ENCODE measurements around the gene AVPI1. TPM values are rescaled to one million over a fixed set of nuclear protein-coding genes. Genes with fewer than 3 reads are reported as not detected.

Gene AVPI1
- total and polyA plus RNA-seq, 4 donors: 6.6 to 22.1 (median 11.9) TPM

DNA sequence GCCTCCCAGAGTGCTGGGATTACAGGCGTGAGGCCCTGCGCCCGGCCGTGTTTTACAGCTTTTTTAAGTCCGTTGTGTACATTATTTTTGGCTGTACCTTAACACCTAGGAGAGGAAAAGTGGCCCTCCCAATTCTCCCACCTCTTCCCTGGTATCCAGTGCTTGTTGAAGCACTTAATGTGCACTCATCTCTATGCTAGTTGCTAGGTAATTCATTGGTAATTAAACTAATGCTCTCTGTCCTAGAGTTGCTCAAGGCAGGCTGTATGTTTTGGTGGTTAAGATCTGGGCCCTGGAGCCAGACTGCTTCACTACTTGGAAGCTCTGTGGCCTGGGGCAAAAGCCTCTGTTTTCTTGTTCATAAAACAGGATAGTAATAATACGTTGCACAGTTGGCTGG, 19.6 kb downstream of the AVPI1 start:
- peaks cover 0 to 21% (median 11%) of the 10 kb centered on the region in 4 donors for H3K4me1 ChIP-seq (ENCODE audit: control insufficient read depth in 4 of 4, insufficient read depth in 4 of 4, low read length in 3 of 4)
- H3K36me3 ChIP-seq (ENCODE audit: control insufficient read depth in 4 of 4, insufficient read depth in 3 of 4, low read depth in 1 of 4, low read length in 3 of 4): peaks cover 2 to 6% (median 5%) of the 10 kb centered on the region in 4 donors
- TF ChIP-seq NR2F2 (IDR thresholded peaks at IDR 0.05) (no peak), HNF4G (IDR thresholded peaks at IDR 0.05) (no peak), JUND (IDR thresholded peaks at IDR 0.05) (no peak), EGR1 (IDR thresholded peaks at IDR 0.05; ENCODE audit: low read depth in 2 of 2) (no peak), SP1 (IDR thresholded peaks at IDR 0.05) (no peak), FOXA1 (IDR thresholded peaks at IDR 0.05) (no peak), GABPA (IDR thresholded peaks at IDR 0.05 in 1 of 2, conservative IDR thresholded peaks at IDR 0.05 in 1 of 2) (no peak), RXRA (IDR thresholded peaks at IDR 0.05) (no peak), FOXA2 (IDR thresholded peaks at IDR 0.05) (no peak), HNF4A (conservative IDR thresholded peaks at IDR 0.05) (no peak), TAF1 (conservative IDR thresholded peaks at IDR 0.05) (no peak), RAD21 (IDR thresholded peaks at IDR 0.05) (no peak), YY1 (IDR thresholded peaks at IDR 0.05) (no peak)
- TF ChIP-seq, protein P1, sequence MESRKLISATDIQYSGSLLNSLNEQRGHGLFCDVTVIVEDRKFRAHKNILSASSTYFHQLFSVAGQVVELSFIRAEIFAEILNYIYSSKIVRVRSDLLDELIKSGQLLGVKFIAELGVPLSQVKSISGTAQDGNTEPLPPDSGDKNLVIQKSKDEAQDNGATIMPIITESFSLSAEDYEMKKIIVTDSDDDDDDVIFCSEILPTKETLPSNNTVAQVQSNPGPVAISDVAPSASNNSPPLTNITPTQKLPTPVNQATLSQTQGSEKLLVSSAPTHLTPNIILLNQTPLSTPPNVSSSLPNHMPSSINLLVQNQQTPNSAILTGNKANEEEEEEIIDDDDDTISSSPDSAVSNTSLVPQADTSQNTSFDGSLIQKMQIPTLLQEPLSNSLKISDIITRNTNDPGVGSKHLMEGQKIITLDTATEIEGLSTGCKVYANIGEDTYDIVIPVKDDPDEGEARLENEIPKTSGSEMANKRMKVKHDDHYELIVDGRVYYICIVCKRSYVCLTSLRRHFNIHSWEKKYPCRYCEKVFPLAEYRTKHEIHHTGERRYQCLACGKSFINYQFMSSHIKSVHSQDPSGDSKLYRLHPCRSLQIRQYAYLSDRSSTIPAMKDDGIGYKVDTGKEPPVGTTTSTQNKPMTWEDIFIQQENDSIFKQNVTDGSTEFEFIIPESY (IDR thresholded peaks at IDR 0.05): no peak
- TF ChIP-seq, protein P2, sequence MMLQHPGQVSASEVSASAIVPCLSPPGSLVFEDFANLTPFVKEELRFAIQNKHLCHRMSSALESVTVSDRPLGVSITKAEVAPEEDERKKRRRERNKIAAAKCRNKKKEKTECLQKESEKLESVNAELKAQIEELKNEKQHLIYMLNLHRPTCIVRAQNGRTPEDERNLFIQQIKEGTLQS (IDR thresholded peaks at IDR 0.05): no peak
- TF ChIP-seq, protein P3, sequence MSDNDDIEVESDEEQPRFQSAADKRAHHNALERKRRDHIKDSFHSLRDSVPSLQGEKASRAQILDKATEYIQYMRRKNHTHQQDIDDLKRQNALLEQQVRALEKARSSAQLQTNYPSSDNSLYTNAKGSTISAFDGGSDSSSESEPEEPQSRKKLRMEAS (IDR thresholded peaks at IDR 0.05): no peak
- TF ChIP-seq, protein P4, sequence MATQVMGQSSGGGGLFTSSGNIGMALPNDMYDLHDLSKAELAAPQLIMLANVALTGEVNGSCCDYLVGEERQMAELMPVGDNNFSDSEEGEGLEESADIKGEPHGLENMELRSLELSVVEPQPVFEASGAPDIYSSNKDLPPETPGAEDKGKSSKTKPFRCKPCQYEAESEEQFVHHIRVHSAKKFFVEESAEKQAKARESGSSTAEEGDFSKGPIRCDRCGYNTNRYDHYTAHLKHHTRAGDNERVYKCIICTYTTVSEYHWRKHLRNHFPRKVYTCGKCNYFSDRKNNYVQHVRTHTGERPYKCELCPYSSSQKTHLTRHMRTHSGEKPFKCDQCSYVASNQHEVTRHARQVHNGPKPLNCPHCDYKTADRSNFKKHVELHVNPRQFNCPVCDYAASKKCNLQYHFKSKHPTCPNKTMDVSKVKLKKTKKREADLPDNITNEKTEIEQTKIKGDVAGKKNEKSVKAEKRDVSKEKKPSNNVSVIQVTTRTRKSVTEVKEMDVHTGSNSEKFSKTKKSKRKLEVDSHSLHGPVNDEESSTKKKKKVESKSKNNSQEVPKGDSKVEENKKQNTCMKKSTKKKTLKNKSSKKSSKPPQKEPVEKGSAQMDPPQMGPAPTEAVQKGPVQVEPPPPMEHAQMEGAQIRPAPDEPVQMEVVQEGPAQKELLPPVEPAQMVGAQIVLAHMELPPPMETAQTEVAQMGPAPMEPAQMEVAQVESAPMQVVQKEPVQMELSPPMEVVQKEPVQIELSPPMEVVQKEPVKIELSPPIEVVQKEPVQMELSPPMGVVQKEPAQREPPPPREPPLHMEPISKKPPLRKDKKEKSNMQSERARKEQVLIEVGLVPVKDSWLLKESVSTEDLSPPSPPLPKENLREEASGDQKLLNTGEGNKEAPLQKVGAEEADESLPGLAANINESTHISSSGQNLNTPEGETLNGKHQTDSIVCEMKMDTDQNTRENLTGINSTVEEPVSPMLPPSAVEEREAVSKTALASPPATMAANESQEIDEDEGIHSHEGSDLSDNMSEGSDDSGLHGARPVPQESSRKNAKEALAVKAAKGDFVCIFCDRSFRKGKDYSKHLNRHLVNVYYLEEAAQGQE (IDR thresholded peaks at IDR 0.05): no peak
- TF ChIP-seq, protein P5, sequence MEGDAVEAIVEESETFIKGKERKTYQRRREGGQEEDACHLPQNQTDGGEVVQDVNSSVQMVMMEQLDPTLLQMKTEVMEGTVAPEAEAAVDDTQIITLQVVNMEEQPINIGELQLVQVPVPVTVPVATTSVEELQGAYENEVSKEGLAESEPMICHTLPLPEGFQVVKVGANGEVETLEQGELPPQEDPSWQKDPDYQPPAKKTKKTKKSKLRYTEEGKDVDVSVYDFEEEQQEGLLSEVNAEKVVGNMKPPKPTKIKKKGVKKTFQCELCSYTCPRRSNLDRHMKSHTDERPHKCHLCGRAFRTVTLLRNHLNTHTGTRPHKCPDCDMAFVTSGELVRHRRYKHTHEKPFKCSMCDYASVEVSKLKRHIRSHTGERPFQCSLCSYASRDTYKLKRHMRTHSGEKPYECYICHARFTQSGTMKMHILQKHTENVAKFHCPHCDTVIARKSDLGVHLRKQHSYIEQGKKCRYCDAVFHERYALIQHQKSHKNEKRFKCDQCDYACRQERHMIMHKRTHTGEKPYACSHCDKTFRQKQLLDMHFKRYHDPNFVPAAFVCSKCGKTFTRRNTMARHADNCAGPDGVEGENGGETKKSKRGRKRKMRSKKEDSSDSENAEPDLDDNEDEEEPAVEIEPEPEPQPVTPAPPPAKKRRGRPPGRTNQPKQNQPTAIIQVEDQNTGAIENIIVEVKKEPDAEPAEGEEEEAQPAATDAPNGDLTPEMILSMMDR (IDR thresholded peaks at IDR 0.05; ENCODE audit: low read depth, low read length, missing input control): no peak
- DNase-seq (ENCODE audit: low spot score): no peak
- no peaks in the 10 kb centered on the region for H3K9me3 ChIP-seq (ENCODE audit: control insufficient read depth in 4 of 4, low read length in 3 of 4)
- no peaks in the 10 kb centered on the region for H3K27me3 ChIP-seq (ENCODE audit: control insufficient read depth in 4 of 4, insufficient read depth in 4 of 4, low read length in 3 of 4)
- no peak overlapping the region for H3K9ac ChIP-seq (ENCODE audit: low read depth in 1 of 2, low read length in 2 of 2)
- no peak overlapping the region for H3K27ac ChIP-seq (ENCODE audit: low read depth in 1 of 2, low read length in 2 of 2)
- 86% methylated on average over 6 of the region's 6 CpGs for WGBS
- H3K4me3 ChIP-seq (ENCODE audit: low read depth in 1 of 3, low read length in 3 of 3): no peak overlapping the region

Data from liver (tissue), 9 donors.